Measurements from ENCODE around the gene SEMA3E. TPM values are rescaled to one million over a fixed set of nuclear protein-coding genes. Genes with fewer than 3 reads are reported as not detected.

The SEMA3E gene
- total RNA-seq, 1 experiment from 2014 or later = 0.20 TPM

DNA sequence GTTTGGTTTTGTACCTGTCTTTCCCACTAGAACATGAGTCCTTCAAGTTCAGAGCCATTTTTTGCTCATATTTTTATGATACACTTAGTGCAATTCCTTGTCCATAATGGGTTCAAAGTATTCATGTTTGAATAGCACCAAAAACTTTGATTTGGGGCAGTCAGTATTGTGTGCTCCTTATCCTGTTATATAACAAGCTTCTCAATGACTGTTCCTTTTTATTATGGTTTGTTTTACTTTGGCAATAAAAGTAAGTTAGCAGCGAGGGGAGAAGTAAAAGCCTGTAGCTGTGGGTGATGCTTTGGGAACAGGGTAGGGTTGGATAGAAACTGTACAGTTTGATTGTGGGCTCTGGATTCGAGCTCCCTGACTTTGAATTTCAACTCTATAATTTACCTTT is 311.9 kb downstream of the SEMA3E start:
- POLR2A ChIA-PET = no interaction called here
- TF ChIP-seq CTCF (IDR thresholded peaks at IDR 0.05; ENCODE audit: insufficient read depth in 1 of 2, low read depth in 1 of 2, low read length in 1 of 2, severe bottlenecking in 1 of 2, unreplicated experiment in 1 of 2) = no peak
- Mint-ChIP-seq H3K27me3 (ENCODE audit: insufficient read depth, unreplicated experiment) (no peaks in the 10 kb centered on the region), H3K4me1 (ENCODE audit: low read depth, unreplicated experiment) (no peaks in the 10 kb centered on the region), H3K27ac (ENCODE audit: unreplicated experiment) (no peak overlapping the region), H3K36me3 (ENCODE audit: insufficient read depth, unreplicated experiment) (no peaks in the 10 kb centered on the region), H3K4me3 (ENCODE audit: unreplicated experiment) (no peak overlapping the region), H3K9me3 (ENCODE audit: unreplicated experiment) (no peaks in the 10 kb centered on the region)
- no peaks in the 10 kb centered on the region for H3K36me3 ChIP-seq (ENCODE audit: control insufficient read depth, insufficient read depth, low read length)
- CTCF ChIA-PET = no interaction called here
- intact Hi-C loops (cut with micrococcal nuclease; ENCODE audit: unreplicated experiment) = no loop called here
- no peaks in the 10 kb centered on the region for H3K4me1 ChIP-seq
- DNase-seq = no peak
- H3K9me3 ChIP-seq = no peaks in the 10 kb centered on the region
- no peak overlapping the region for H3K4me3 ChIP-seq (ENCODE audit: low read depth, low read length)
- H3K27me3 ChIP-seq (replicated peaks; ENCODE audit: control insufficient read depth, insufficient read depth, low read length) = no peaks in the 10 kb centered on the region
- BruUV-seq (replicated peaks) = no TSS peak

- Mint-ChIP-seq H3K4me3 (ENCODE audit: unreplicated experiment) (no peak overlapping the region), H3K4me1 (ENCODE audit: low read depth, unreplicated experiment) (no peaks in the 10 kb centered on the region), H3K9me3 (ENCODE audit: unreplicated experiment) (no peaks in the 10 kb centered on the region), H3K27me3 (ENCODE audit: insufficient read depth, unreplicated experiment) (no peaks in the 10 kb centered on the region), H3K27ac (ENCODE audit: unreplicated experiment) (no peak overlapping the region), H3K36me3 (ENCODE audit: insufficient read depth, unreplicated experiment) (no peaks in the 10 kb centered on the region)
- BruUV-seq (replicated peaks) = no TSS peak
- Histone ChIP-seq H3K36me3 (ENCODE audit: control insufficient read depth, insufficient read depth, low read length) (no peaks in the 10 kb centered on the region), H3K9me3 (no peaks in the 10 kb centered on the region), H3K4me3 (ENCODE audit: low read depth, low read length) (no peak overlapping the region), H3K4me1 (peaks cover 8% of the 10 kb centered on the region; the same call in 1 of the 2 replicates), H3K27me3 (replicated peaks; ENCODE audit: control insufficient read depth, insufficient read depth, low read length) (no peaks in the 10 kb centered on the region)
- CTCF ChIA-PET = no interaction called here
- no peak for TF ChIP-seq CTCF (IDR thresholded peaks at IDR 0.05; ENCODE audit: insufficient read depth in 1 of 2, low read depth in 1 of 2, low read length in 1 of 2, severe bottlenecking in 1 of 2, unreplicated experiment in 1 of 2)
- POLR2A ChIA-PET = no interaction called here
- DNase-seq = peak in 1 of 2 experiments; percentile 6
- intact Hi-C loops (cut with micrococcal nuclease; ENCODE audit: unreplicated experiment) = loop anchor here (1.0 kb wide), 1 partner anchor 40 kb away; no protein-coding TSS in a partner anchor
Observed at GRCh38 chr7:83326223-83326622, 322.7 kb downstream of the SEMA3E start.

DNA sequence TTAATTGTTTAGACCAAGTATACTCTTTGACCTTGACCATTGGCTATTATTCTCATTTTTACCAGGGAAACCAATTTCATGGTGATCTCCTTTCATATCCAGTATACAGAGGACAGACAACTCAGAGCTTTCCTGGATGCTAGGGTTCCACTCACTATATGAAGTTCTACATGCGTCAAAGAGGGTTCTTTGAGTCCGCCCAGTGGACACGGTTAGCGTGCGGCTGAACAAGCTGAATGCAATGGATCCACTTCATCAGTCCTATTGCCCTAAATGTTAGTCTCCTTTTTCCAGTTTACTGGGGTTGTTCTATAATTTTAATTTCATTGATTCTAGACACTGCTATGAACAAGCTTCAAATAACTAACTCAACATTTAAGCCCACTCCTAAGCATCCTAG is 323.9 kb downstream of the SEMA3E start:
- no peak for DNase-seq
- no peaks in the 10 kb centered on the region for H3K27me3 Mint-ChIP-seq (ENCODE audit: insufficient read depth, unreplicated experiment)
- no peaks in the 10 kb centered on the region for H3K36me3 Mint-ChIP-seq (ENCODE audit: insufficient read depth, unreplicated experiment)
- CTCF ChIA-PET = no interaction called here
- H3K4me3 Mint-ChIP-seq (ENCODE audit: unreplicated experiment) = no peak overlapping the region
- H3K27ac Mint-ChIP-seq (ENCODE audit: unreplicated experiment) = no peak overlapping the region
- Histone ChIP-seq H3K4me3 (ENCODE audit: low read depth, low read length) (no peak overlapping the region), H3K36me3 (ENCODE audit: control insufficient read depth, insufficient read depth, low read length) (no peaks in the 10 kb centered on the region), H3K4me1 (peaks cover 8% of the 10 kb centered on the region; the same call in 1 of the 2 replicates), H3K9me3 (no peaks in the 10 kb centered on the region), H3K27me3 (replicated peaks; ENCODE audit: control insufficient read depth, insufficient read depth, low read length) (no peaks in the 10 kb centered on the region)
- POLR2A ChIA-PET = no interaction called here
- BruUV-seq (replicated peaks) = no TSS peak
- H3K9me3 Mint-ChIP-seq (ENCODE audit: unreplicated experiment) = no peaks in the 10 kb centered on the region
- intact Hi-C loops (cut with micrococcal nuclease; ENCODE audit: unreplicated experiment) = no loop called here
- no peaks in the 10 kb centered on the region for H3K4me1 Mint-ChIP-seq (ENCODE audit: low read depth, unreplicated experiment)
- TF ChIP-seq CTCF (IDR thresholded peaks at IDR 0.05; ENCODE audit: insufficient read depth in 1 of 2, low read depth in 1 of 2, low read length in 1 of 2, severe bottlenecking in 1 of 2, unreplicated experiment in 1 of 2) = no peak
